Umbilical cord (tissue), 2 donors: ENCODE data around the gene ZDHHC14. TPM values are rescaled to one million over a fixed set of nuclear protein-coding genes. Genes with fewer than 3 reads are reported as not detected.

Experiments used
- DNase-seq: peaks from one replicate; pipeline ENCODE4 v3.0.0-alpha.2; 2015; ENCODE audit warnings: low spot score
- total RNA-seq: library from RNA; depleted of rRNA; stranded (reverse); fragments of >200 nt; gene quantifications from one replicate; pipeline ENCODE4 v1.2.3, GENCODE V29; 2014; ENCODE audit warnings: low replicate concordance; ENCODE audit not compliant: insufficient read depth

ZDHHC14 gene
- total RNA-seq, 1 donor from 2014 or later, result 6.5 TPM

GRCh38 chr6:157516319-157517026, 135.5 kb downstream of the ZDHHC14 start:
- no peak for DNase-seq

- no peak for DNase-seq
Measured at GRCh38 chr6:157517601-157518359, 136.8 kb downstream of the ZDHHC14 start.

GRCh38 chr6:157518397-157519250, 137.6 kb downstream of the ZDHHC14 start:
- no peak for DNase-seq

- no peak for DNase-seq
Measured at GRCh38 chr6:157519255-157520116, 138.5 kb downstream of the ZDHHC14 start.

GRCh38 chr6:157520117-157520406, 139.1 kb downstream of the ZDHHC14 start:
- no peak for DNase-seq

- DNase-seq, result no peak
Measured at GRCh38 chr6:157520596-157521361, 139.8 kb downstream of the ZDHHC14 start.

- no peak for DNase-seq
Measured at GRCh38 chr6:157521362-157522335, 140.7 kb downstream of the ZDHHC14 start.

GRCh38 chr6:157522472-157522871, 141.5 kb downstream of the ZDHHC14 start:
- DNase-seq, result no peak

- DNase-seq, result no peak
Measured at GRCh38 chr6:157524735-157525134, 143.7 kb downstream of the ZDHHC14 start.

- no peak for DNase-seq
Measured at GRCh38 chr6:157525292-157525889, 144.4 kb downstream of the ZDHHC14 start.

- no peak for DNase-seq
Measured at GRCh38 chr6:157525918-157526425, 145.0 kb downstream of the ZDHHC14 start.

- DNase-seq, result peak; percentile 32
Measured at GRCh38 chr6:157527471-157527907, 146.5 kb downstream of the ZDHHC14 start.

GRCh38 chr6:157528931-157529653, 148.1 kb downstream of the ZDHHC14 start:
- DNase-seq, result no peak

GRCh38 chr6:157529654-157530039, 148.7 kb downstream of the ZDHHC14 start:
- no peak for DNase-seq

- DNase-seq, result no peak
Measured at GRCh38 chr6:157530126-157530525, 149.1 kb downstream of the ZDHHC14 start.

- no peak for DNase-seq
Measured at GRCh38 chr6:157530724-157531168, 149.8 kb downstream of the ZDHHC14 start.

- DNase-seq, result no peak
Measured at GRCh38 chr6:157531169-157531985, 150.4 kb downstream of the ZDHHC14 start.
